ENCODE data around the gene ZC3H13.

DNA sequence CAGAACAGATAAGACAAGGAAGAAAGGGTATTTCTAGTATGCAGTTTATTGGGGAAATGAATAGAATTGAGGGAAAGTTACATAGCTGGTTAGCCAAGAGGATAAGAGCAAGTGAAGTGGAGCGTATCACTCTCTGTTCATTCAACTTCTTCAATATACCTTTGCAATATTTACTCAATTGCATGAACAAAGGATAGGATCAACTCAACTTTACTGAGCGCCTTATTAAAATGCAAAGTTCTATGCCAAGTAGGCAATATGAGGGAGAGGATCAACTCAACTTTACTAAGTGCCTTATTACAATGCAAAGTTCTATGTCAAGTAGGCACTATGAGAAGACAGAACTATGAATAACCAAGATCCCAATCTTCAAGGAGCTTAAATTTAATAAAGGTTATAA, 43.9 kb downstream of the ZC3H13 start:
- TF ChIP-seq, protein P1, sequence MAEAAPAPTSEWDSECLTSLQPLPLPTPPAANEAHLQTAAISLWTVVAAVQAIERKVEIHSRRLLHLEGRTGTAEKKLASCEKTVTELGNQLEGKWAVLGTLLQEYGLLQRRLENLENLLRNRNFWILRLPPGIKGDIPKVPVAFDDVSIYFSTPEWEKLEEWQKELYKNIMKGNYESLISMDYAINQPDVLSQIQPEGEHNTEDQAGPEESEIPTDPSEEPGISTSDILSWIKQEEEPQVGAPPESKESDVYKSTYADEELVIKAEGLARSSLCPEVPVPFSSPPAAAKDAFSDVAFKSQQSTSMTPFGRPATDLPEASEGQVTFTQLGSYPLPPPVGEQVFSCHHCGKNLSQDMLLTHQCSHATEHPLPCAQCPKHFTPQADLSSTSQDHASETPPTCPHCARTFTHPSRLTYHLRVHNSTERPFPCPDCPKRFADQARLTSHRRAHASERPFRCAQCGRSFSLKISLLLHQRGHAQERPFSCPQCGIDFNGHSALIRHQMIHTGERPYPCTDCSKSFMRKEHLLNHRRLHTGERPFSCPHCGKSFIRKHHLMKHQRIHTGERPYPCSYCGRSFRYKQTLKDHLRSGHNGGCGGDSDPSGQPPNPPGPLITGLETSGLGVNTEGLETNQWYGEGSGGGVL (tag by site-specific recombination; IDR thresholded peaks at IDR 0.05): no peak
- TF ChIP-seq ZNF776 (tag by site-specific recombination; IDR thresholded peaks at IDR 0.05; ENCODE audit: borderline replicate concordance) (no peak), REPIN1 (tag by site-specific recombination; IDR thresholded peaks at IDR 0.05; ENCODE audit: low read depth) (no peak), ZNF341 (tag by site-specific recombination; IDR thresholded peaks at IDR 0.05; ENCODE audit: low read depth) (no peak)
- TF ChIP-seq, protein P2, sequence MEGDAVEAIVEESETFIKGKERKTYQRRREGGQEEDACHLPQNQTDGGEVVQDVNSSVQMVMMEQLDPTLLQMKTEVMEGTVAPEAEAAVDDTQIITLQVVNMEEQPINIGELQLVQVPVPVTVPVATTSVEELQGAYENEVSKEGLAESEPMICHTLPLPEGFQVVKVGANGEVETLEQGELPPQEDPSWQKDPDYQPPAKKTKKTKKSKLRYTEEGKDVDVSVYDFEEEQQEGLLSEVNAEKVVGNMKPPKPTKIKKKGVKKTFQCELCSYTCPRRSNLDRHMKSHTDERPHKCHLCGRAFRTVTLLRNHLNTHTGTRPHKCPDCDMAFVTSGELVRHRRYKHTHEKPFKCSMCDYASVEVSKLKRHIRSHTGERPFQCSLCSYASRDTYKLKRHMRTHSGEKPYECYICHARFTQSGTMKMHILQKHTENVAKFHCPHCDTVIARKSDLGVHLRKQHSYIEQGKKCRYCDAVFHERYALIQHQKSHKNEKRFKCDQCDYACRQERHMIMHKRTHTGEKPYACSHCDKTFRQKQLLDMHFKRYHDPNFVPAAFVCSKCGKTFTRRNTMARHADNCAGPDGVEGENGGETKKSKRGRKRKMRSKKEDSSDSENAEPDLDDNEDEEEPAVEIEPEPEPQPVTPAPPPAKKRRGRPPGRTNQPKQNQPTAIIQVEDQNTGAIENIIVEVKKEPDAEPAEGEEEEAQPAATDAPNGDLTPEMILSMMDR (tag by site-specific recombination; IDR thresholded peaks at IDR 0.05): no peak
- TF ChIP-seq, protein P3, sequence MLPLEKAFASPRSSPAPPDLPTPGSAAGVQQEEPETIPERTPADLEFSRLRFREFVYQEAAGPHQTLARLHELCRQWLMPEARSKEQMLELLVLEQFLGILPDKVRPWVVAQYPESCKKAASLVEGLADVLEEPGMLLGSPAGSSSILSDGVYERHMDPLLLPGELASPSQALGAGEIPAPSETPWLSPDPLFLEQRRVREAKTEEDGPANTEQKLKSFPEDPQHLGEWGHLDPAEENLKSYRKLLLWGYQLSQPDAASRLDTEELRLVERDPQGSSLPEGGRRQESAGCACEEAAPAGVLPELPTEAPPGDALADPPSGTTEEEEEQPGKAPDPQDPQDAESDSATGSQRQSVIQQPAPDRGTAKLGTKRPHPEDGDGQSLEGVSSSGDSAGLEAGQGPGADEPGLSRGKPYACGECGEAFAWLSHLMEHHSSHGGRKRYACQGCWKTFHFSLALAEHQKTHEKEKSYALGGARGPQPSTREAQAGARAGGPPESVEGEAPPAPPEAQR (tag by site-specific recombination; IDR thresholded peaks at IDR 0.05): no peak
- TF ChIP-seq, protein P4, sequence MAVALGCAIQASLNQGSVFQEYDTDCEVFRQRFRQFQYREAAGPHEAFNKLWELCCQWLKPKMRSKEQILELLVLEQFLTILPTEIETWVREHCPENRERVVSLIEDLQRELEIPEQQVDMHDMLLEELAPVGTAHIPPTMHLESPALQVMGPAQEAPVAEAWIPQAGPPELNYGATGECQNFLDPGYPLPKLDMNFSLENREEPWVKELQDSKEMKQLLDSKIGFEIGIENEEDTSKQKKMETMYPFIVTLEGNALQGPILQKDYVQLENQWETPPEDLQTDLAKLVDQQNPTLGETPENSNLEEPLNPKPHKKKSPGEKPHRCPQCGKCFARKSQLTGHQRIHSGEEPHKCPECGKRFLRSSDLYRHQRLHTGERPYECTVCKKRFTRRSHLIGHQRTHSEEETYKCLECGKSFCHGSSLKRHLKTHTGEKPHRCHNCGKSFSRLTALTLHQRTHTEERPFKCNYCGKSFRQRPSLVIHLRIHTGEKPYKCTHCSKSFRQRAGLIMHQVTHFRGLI (tag by site-specific recombination; IDR thresholded peaks at IDR 0.05): no peak
